ACC112 (cell line): ENCODE results near the gene ZNF57.
"Not testable (repeated sequence)": the region's sequence is repeated elsewhere in the genome, so short reads cannot be mapped to it uniquely, and the experiment has no call there.

Experiments used
- H2AFZ ChIP-seq: fragments of 200-600 bp; sonication (generic); one replicate; pipeline ENCODE4 v1.6.0; 2017; ENCODE audit warnings: antibody characterized with exemption, low read length; ENCODE audit not compliant: unreplicated experiment
- H3K27ac ChIP-seq: fragments of 200-600 bp; sonication (generic); 2 replicates; pipeline ENCODE4 v1.5.1; 2014; ENCODE audit warnings: low read depth, mild to moderate bottlenecking, antibody characterized with exemption, low read length, moderate library complexity
- H3K27me3 ChIP-seq: fragments of 200-600 bp; sonication (generic); 2 replicates; pipeline ENCODE4 v1.6.1; 2014; ENCODE audit warnings: mild to moderate bottlenecking, antibody characterized with exemption, low read length, moderate library complexity, mixed read lengths; ENCODE audit not compliant: insufficient read depth
- H3K36me3 ChIP-seq: fragments of 200-600 bp; sonication (generic); 2 replicates; pipeline ENCODE4 v1.6.1; 2016; ENCODE audit warnings: mild to moderate bottlenecking, antibody characterized with exemption, low read length, moderate library complexity, mixed read lengths; ENCODE audit not compliant: insufficient read depth
- H3K4me1 ChIP-seq: fragments of 200-600 bp; sonication (generic); one replicate; pipeline ENCODE4 v1.6.1; 2016; ENCODE audit warnings: low read length, mixed read lengths; ENCODE audit not compliant: insufficient read depth, unreplicated experiment, control insufficient read depth
- H3K4me3 ChIP-seq: fragments of 200-600 bp; sonication (generic); 2 replicates; pipeline ENCODE4 v1.5.1; 2014; ENCODE audit warnings: mild to moderate bottlenecking, low read depth, low read length
- H3K79me2 ChIP-seq: fragments of 200-600 bp; sonication (generic); one replicate; pipeline ENCODE4 v1.6.0; 2016; ENCODE audit warnings: low read length; ENCODE audit not compliant: control insufficient read depth, unreplicated experiment, insufficient read depth

Gene ZNF57

GRCh38 chr19:2960120-2960519 is 59.4 kb downstream of the ZNF57 start:
- H3K27ac ChIP-seq, result no peak overlapping the region
- no peaks in the 10 kb centered on the region for H3K79me2 ChIP-seq
- H3K4me1 ChIP-seq, result no peaks in the 10 kb centered on the region
- no peak overlapping the region for H3K4me3 ChIP-seq
- no peaks in the 10 kb centered on the region for H3K27me3 ChIP-seq
- H2AFZ ChIP-seq, result no peak overlapping the region
- no peaks in the 10 kb centered on the region for H3K36me3 ChIP-seq

GRCh38 chr19:2962018-2962670 is 61.4 kb downstream of the ZNF57 start:
- Histone ChIP-seq H2AFZ (no peak overlapping the region), H3K27me3 (no peaks in the 10 kb centered on the region), H3K79me2 (no peaks in the 10 kb centered on the region), H3K4me3 (no peak overlapping the region), H3K36me3 (no peaks in the 10 kb centered on the region), H3K27ac (no peak overlapping the region), H3K4me1 (no peaks in the 10 kb centered on the region)

- H3K27me3 ChIP-seq, result no peaks in the 10 kb centered on the region
- H3K36me3 ChIP-seq, result no peaks in the 10 kb centered on the region
- no peaks in the 10 kb centered on the region for H3K4me1 ChIP-seq
- no peak overlapping the region for H2AFZ ChIP-seq
- no peak overlapping the region for H3K4me3 ChIP-seq
- H3K79me2 ChIP-seq, result no peaks in the 10 kb centered on the region
- H3K27ac ChIP-seq, result no peak overlapping the region
Measured at GRCh38 chr19:2963122-2963521, 62.4 kb downstream of the ZNF57 start.

GRCh38 chr19:2963631-2964030 is 62.9 kb downstream of the ZNF57 start:
- H3K27me3 ChIP-seq, H2AFZ ChIP-seq, H3K36me3 ChIP-seq, H3K27ac ChIP-seq, H3K4me3 ChIP-seq, H3K4me1 ChIP-seq, H3K79me2 ChIP-seq: not testable (repeated sequence)

- no peak overlapping the region for H2AFZ ChIP-seq
- no peak overlapping the region for H3K4me3 ChIP-seq
- H3K27me3 ChIP-seq, result no peaks in the 10 kb centered on the region
- H3K79me2 ChIP-seq, result no peaks in the 10 kb centered on the region
- no peak overlapping the region for H3K27ac ChIP-seq
- no peaks in the 10 kb centered on the region for H3K4me1 ChIP-seq
- H3K36me3 ChIP-seq, result no peaks in the 10 kb centered on the region
Measured at GRCh38 chr19:2964874-2965273, 64.1 kb downstream of the ZNF57 start.

- no peaks in the 10 kb centered on the region for H3K4me1 ChIP-seq
- no peak overlapping the region for H3K27ac ChIP-seq
- H3K4me3 ChIP-seq, result no peak overlapping the region
- H2AFZ ChIP-seq, result no peak overlapping the region
- no peaks in the 10 kb centered on the region for H3K79me2 ChIP-seq
- H3K27me3 ChIP-seq, result no peaks in the 10 kb centered on the region
- no peaks in the 10 kb centered on the region for H3K36me3 ChIP-seq
Measured at GRCh38 chr19:2967972-2968371, 67.2 kb downstream of the ZNF57 start.
